Stimulated activated CD8-positive, alpha-beta memory T cell treated with anti-CD3 and anti-CD28 coated beads, Interleukin-12 subunit alpha, Interleukin-12 subunit beta, amount 100 ng/mL, for 4 hours (primary cell): ENCODE data around the gene TCIRG1.

Experiments used
- DNase-seq: peaks from one replicate; pipeline ENCODE4 v3.0.0-alpha.2; 2020; ENCODE audit warnings: low read depth

Gene TCIRG1

GRCh38 chr11:68051191-68052136 lies 12.6 kb downstream of the TCIRG1 start:
- no peak for DNase-seq

- DNase-seq: no peak
Observed at GRCh38 chr11:68052137-68052873, 13.5 kb downstream of the TCIRG1 start.

DNA sequence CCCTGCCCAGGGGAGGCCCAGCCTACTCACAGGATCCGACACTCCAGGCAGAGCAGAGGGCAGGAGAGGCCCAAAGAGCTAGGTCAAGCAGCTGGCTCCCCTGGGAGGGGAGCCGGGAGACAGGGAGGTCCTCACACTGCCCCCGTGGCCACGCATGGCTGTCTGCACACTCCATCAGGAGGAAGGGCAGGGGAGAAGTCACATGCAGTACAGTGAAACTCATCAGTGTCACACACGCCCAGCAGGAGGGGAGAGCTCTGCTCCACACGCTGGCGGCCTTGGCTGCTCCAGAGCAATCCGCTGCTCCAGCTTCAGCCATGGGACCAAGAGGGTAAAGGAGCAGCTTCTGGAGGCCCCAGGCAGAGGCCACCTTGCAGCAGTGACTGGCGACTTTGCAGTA lies 14.3 kb downstream of the TCIRG1 start:
- DNase-seq: no peak

DNA sequence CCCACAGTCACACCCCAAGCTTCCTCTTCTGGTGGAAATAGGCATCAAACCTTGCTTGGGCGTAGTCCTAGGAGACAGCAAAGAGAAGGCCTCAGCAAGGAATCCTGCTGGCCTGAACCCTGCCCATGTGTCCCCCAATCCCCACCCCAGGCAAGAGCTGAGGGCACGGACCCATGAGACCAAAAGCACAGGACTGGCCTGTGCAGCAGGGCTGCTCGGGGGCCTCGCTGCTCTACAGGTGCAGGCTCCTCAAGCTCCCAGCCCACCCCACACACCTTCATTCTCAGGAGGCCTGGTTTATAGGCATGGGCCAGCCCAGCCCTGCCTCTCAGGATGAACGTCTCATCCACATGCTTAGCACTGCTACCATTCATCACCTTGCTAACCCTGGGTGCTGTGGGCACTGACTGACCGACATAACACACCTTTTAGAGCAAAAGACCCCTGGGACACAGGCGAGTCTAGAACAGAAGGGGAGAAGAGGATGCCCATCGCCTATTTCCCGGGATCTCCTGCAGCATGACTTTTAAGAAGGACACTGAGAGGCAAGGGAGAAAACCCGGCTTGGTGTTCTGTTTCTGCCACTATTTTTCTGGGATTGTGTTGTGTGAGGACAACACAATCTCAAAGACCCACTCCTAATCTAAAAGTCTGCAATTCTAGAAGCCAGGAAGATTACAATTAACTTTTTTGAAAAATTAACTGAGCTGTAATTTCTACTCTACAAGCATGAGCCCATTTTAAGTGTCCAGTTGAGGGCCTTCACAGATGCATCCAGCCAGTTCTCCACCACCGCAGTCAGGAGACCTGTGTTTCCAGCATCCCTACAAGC lies 15.4 kb downstream of the TCIRG1 start:
- no peak for DNase-seq

DNA sequence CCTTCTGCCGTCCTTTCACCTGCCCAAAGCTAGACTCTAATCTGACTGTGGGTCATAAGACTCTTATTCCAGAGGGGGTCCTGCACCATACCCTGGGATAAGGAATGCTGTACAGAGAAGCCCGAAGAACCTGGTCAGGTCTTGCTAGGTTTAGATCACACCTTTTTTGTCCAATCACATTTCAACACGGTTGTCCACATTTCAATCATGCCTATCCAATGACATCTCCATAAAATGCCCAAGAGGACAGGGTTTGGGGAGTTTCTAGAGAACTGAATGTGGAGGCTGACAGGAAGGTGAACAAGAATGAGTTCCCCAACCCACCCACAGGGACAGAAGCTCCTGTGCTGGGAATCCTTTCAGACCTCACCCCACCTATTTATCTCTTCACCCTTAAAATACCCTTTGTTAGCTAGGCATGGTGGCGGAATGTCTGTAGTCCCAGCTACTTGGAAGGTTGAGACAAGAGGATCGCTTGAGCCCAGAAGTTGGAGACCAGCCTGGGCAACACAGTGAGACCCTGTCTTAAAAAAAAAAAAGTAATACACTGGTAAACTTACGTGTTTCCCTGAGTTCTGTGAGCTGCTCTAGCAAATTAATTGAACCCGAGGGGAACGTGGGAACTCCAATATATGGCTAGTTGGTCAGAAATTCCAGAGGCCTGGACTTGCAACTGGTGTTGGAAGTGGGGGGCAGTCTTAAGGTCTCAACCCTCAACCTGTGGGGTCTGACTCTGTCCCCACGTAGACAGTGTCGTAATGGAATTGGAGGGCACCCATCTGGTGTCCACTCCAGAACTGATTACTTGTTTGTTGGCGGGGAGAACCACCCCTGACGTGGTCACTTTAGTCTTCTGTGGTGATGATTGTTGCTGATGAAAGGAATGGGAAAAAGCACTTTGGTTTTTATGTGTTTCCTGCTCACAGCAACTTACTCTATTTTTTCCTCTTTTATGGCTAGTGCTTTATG lies 17.8 kb downstream of the TCIRG1 start:
- no peak for DNase-seq

- DNase-seq: no peak
Observed at GRCh38 chr11:68057807-68058206, 19.0 kb downstream of the TCIRG1 start.

DNA sequence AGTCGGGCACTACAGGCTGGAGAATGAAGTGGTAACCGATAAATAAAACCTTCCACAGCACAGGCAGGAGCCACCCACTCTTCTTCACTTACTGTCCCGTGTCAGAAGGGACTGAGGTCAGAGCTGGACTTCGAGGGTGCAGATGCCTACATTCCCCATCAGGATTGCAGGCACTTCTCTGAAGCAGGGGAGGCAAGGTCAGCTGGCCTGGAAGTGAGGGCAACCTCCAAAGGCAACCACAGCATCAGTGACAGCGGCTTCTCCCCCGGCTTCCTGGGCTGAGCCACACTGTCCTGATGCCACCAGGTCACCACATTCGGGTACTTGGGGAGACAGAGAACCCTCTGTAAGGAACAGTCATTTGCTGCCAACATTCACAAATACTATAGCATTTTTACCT lies 22.7 kb downstream of the TCIRG1 start:
- DNase-seq: no peak

GRCh38 chr11:68064926-68065325 lies 26.1 kb downstream of the TCIRG1 start:
- DNase-seq: no peak

DNA sequence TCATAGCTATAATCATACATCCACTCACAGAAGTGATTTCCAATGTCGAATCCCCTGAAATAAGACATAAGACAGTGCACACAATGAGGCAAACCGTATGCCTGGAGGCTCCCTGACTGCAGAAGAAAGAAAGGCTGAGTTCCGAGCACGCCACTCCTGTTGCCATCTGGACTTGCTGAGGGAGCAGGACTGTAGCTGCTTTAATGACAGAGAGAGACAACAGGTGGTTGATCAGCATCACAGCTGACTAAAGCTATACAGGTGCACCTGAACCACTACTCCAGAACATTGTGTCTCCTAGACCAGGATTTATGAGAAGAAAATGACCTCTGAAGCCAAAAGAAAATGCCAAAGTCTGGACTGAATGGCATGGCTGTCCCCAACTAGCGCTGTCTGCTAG lies 27.0 kb downstream of the TCIRG1 start:
- no peak for DNase-seq

DNA sequence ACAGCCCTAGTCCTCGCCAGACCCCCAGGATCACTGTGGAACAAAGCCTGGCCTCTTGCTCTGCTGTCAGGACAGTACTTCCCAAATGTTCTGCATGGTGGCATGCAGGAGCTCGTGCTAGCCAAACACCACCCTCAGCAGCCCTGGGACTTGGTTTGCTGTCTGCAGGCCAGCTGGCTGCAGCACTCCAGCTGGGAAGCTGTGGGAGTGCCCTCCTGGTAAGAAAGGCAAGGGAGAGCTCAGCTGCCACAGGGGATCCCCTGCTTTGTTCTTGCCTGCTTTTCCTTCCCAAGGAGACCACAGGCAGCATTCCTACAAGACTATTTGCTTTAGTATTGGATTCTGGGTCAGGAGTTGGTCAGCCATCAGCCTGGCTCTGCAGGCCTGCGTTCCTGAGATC lies 27.9 kb downstream of the TCIRG1 start:
- no peak for DNase-seq

DNA sequence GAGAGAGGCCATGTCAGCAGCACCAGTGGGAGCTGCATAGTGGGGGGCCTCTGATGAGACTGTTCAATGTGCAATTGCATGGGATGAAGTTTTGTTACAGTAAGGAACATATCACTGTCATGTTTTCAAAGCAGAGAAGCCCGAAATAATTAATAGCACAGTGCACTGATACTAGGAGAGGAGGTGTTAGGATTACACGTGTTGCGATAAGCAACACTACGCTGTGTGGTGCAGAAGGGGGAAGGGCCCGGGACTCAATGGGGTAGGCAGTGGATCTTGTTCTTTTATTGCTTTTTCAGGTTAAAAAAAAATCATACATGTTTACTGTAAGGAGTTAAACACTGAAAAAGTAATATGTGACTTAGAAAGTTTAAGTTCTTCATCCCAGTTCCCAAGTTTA lies 29.2 kb downstream of the TCIRG1 start:
- no peak for DNase-seq

GRCh38 chr11:68071281-68072048 lies 32.6 kb downstream of the TCIRG1 start:
- no peak for DNase-seq

DNA sequence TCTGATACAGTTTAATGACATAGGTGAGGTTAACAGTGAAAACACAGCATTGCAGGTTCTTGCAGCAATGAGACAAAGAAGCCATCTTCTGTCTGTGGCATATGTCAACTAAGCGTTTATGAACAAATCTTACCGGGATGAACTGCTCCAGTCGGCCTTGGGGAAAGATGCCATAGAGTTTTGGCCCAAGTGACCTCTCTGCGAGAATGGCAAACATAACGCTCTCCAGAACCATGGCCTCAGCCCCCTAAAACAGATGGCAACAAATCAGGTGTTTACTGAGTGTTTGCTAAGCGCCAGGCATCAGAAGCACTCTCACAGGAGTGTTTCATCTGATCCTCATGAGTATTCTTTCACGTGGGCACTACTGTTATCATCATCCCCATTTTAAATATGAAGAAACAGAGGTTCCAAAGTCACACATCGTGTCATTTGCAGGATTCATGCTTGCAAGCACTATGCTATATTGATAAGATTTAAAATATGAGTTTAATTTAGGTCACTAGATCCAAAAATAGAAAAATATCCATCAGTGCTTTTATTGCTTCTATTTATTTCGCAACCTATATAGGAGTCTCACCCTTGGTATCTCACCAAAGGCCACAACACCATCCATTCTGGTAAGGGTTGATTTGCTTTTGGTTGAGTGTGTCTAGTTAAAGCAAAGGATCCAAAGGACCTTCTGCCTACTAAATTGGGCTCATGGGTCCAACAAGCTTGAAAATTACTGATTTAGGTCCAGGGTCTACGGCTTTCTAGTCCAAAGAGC lies 35.9 kb downstream of the TCIRG1 start:
- DNase-seq: no peak

GRCh38 chr11:68076371-68077042 lies 37.7 kb downstream of the TCIRG1 start:
- DNase-seq: no peak

DNA sequence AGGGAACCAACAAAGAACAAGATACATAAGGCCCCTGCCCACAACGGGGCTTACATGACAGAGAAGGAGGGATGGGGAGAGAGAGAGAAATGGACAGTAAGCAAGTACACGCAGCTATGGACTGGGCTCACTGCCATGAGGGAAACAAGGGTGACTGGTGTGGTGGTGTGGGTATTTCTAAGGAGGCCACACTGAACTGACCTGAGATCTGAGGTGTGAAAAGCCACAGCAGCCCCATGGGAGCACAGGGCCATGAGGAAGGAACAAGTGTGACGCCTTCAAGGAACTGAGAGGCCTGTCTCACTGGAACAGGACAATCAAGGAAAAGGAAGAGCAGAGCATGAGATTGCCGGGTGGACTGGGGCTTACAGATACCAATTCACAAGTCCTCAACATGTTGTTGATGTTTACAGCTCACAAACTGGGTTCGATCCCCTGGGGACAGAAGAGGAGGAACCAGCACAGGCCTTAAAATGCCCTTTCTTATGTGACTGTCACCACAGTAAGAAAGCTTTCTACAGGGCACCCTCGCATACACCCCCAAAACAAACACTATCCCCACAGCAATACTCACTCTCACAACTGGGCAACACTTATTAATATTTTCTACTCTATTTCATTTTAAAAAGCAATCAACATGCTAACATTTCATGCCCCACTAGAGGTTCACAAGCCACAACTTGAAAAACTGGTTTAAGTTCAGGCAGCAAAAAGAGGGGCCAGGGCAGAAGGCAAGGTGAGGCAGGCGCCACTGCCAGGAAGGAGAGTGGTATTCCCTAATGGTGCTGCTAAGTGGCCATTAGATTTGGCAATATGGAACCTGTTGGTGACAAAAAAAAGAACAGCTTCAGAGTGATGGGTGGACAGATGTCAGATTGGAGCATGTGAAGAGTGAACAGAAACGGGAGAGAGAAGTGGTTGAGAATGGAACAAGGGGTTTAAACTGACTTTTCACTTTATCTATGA lies 39.1 kb downstream of the TCIRG1 start:
- DNase-seq: no peak

DNA sequence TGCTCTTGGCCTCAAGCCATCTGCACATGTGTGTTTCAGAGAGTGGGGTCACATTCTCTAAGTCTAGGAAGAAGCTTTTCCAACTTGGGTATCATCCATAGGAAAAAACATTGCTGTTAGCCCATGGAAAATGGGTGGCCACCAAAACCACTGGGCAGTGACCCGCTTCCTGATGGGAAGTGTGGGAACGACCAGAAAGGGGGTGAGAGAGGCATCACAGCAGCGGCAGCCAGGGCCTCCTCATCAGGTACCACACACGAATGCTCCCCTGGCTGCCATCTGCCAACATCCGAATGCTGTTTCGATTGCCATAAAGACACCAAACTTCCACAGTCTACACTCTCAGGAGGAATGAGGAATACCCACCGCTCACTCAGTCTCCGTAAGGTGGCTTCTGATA lies 42.0 kb downstream of the TCIRG1 start:
- no peak for DNase-seq

GRCh38 chr11:68081691-68082090 lies 42.9 kb downstream of the TCIRG1 start:
- no peak for DNase-seq

- DNase-seq: no peak
Observed at GRCh38 chr11:68082481-68082880, 43.7 kb downstream of the TCIRG1 start.
